H1 (cell line): ENCODE measurements around the gene ACKR2. TPM values are rescaled to one million over a fixed set of nuclear protein-coding genes. Genes with fewer than 3 reads are reported as not detected.
A peak's percentile ranks its signal among the peaks of the same experiment; 100 is the strongest.

Source experiments
- CTCF ChIA-PET: fragments of 300-600 bp; sonication (Branson Sonifier 250); formaldehyde crosslinking; loops from one replicate; lab custom pipeline; 2021; ENCODE audit not compliant: partially characterized antibody; lab: Charles Lee
- POLR2A ChIA-PET: fragments of 300-600 bp; sonication (Branson Sonifier 250); formaldehyde crosslinking; loops from one replicate; lab custom pipeline; 2021; ENCODE audit warnings: inconsistent platforms; ENCODE audit not compliant: partially characterized antibody; lab: Charles Lee
- DNase-seq, 2 experiments: peaks; one replicate each; pipeline versions ENCODE4 v3.0.0 to v3.0.0-alpha.2; 2010 to 2022; ENCODE audit warnings: low spot score in 2 of 2, low read depth in 1 of 2, mixed read lengths in 1 of 2
- FAIRE-seq: peaks from 2 replicates; lab custom pipeline; 2011; peaks lifted over from hg19 to GRCh38; lab: Jason Lieb, UNC
- H2AFZ ChIP-seq: 2 replicates; pipeline ENCODE4 v1.8.1; 2012; ENCODE audit warnings: low read length, inconsistent platforms
- H2AK5ac ChIP-seq: 2 replicates; pipeline ENCODE4 v1.6.1; 2013; ENCODE audit warnings: low read depth, low read length
- H2BK120ac ChIP-seq: replicated peaks from 2 replicates; pipeline ENCODE3; 2013; ENCODE audit warnings: low read depth, low read length, inconsistent platforms
- H2BK12ac ChIP-seq: 2 replicates; pipeline ENCODE4 v1.6.1; 2013; ENCODE audit warnings: low read depth, low read length
- H2BK15ac ChIP-seq: 2 replicates; pipeline ENCODE4 v1.6.1; 2013; ENCODE audit warnings: low read length
- H2BK20ac ChIP-seq: 2 replicates; pipeline ENCODE4 v1.6.1; 2013; ENCODE audit warnings: low read length
- H2BK5ac ChIP-seq: 2 replicates; pipeline ENCODE4 v1.6.1; 2013; ENCODE audit warnings: low read depth, low read length
- H3K14ac ChIP-seq: 2 replicates; pipeline ENCODE4 v1.6.1; 2013; ENCODE audit warnings: inconsistent platforms; ENCODE audit not compliant: insufficient read length
- H3K18ac ChIP-seq: 2 replicates; pipeline ENCODE4 v1.6.1; 2013; ENCODE audit warnings: low read length; ENCODE audit errors: extremely low read depth
- H3K23ac ChIP-seq: 2 replicates; pipeline ENCODE4 v1.6.1; 2013; ENCODE audit warnings: inconsistent platforms; ENCODE audit not compliant: insufficient read length
- H3K23me2 ChIP-seq: 2 replicates; pipeline ENCODE4 v1.6.1; 2013; ENCODE audit warnings: low read depth, low read length
- H3K27ac ChIP-seq: 2 replicates; pipeline ENCODE4 v1.6.1; 2011; ENCODE audit warnings: low read depth, low read length, inconsistent platforms
- H3K27me3 ChIP-seq, 4 experiments: replicated peaks in 1 of 4; 1 replicate in 1 of 4; 2 replicates in 3 of 4; pipeline versions ENCODE4 v1.6.1 to v1.8.1; 2011 to 2013; ENCODE audit warnings: low read length in 3 of 4, mild to moderate bottlenecking in 3 of 4, inconsistent platforms in 2 of 4, mixed read lengths in 2 of 4, moderate library complexity in 1 of 4; ENCODE audit not compliant: control insufficient read depth in 3 of 4, insufficient read depth in 3 of 4; ENCODE audit errors: extremely low read depth in 1 of 4
- H3K36me3 ChIP-seq, 4 experiments: 2 replicates each; pipeline versions ENCODE4 v1.6.1 to v1.8.1; 2011 to 2013; ENCODE audit warnings: mild to moderate bottlenecking in 4 of 4, low read length in 3 of 4, moderate library complexity in 2 of 4, control low read depth in 1 of 4, inconsistent platforms in 1 of 4; ENCODE audit not compliant: insufficient read depth in 4 of 4, control insufficient read depth in 2 of 4
- H3K4ac ChIP-seq: replicated peaks from 2 replicates; pipeline ENCODE3; 2013; ENCODE audit warnings: low read length, low read depth, mixed read lengths, inconsistent platforms; ENCODE audit not compliant: insufficient read length
- H3K4me1 ChIP-seq, 4 experiments: replicated peaks in 1 of 4; 1 replicate in 1 of 4; 2 replicates in 3 of 4; pipeline versions ENCODE4 v1.6.1 to v1.8.1; 2011 to 2013; ENCODE audit warnings: low read length in 3 of 4, inconsistent platforms in 2 of 4, mixed read lengths in 1 of 4; ENCODE audit not compliant: insufficient read depth in 4 of 4, control insufficient read depth in 3 of 4
- H3K4me2 ChIP-seq, 2 experiments: 2 replicates each; pipeline versions ENCODE4 v1.6.1 to v1.8.1; 2011 to 2013; ENCODE audit warnings: low read depth in 2 of 2, low read length in 2 of 2, control low read depth in 1 of 2, inconsistent platforms in 1 of 2, mild to moderate bottlenecking in 1 of 2; ENCODE audit not compliant: insufficient read depth in 1 of 2
- H3K4me3 ChIP-seq, 4 experiments: fragments of 200-600, 300-600 bp in 1 of 4; sonication (generic), shearing (Covaris generic), sonication (Bioruptor Twin) in 1 of 4; 2 replicates each; pipeline versions ENCODE4 v1.5.1 to v1.8.1; 2011 to 2016; ENCODE audit warnings: low read length in 4 of 4, low read depth in 3 of 4, control low read depth in 2 of 4, inconsistent platforms in 2 of 4, mild to moderate bottlenecking in 2 of 4, mixed read lengths in 1 of 4, moderate library complexity in 1 of 4; ENCODE audit not compliant: insufficient read depth in 2 of 4; ENCODE audit errors: extremely low read depth in 1 of 4
- H3K56ac ChIP-seq: replicated peaks from 2 replicates; pipeline ENCODE3; 2013; ENCODE audit warnings: low read depth, mild to moderate bottlenecking, mixed read lengths, low read length, inconsistent platforms; ENCODE audit not compliant: insufficient read length
- H3K79me1 ChIP-seq: 2 replicates; pipeline ENCODE4 v1.6.1; 2013; ENCODE audit warnings: low read depth, low read length, control low read depth
- H3K79me2 ChIP-seq, 2 experiments: 2 replicates each; pipeline versions ENCODE4 v1.6.1 to v1.8.1; 2012 to 2013; ENCODE audit warnings: low read length in 2 of 2, mild to moderate bottlenecking in 2 of 2, inconsistent platforms in 1 of 2; ENCODE audit not compliant: insufficient read depth in 2 of 2, control insufficient read depth in 1 of 2
- H3K9ac ChIP-seq, 4 experiments: replicated peaks in 1 of 4; 1 replicate in 1 of 4; 2 replicates in 3 of 4; pipeline versions ENCODE4 v1.6.1 to v1.8.1; 2011 to 2013; ENCODE audit warnings: low read depth in 3 of 4, low read length in 3 of 4, control low read depth in 2 of 4, mild to moderate bottlenecking in 2 of 4, moderate library complexity in 2 of 4, inconsistent platforms in 1 of 4; ENCODE audit errors: extremely low read depth in 1 of 4
- H3K9me3 ChIP-seq, 2 experiments: 2 replicates each; pipeline versions ENCODE4 v1.6.1 to v1.8.1; 2012 to 2013; ENCODE audit warnings: mild to moderate bottlenecking in 2 of 2, moderate library complexity in 2 of 2, control low read depth in 1 of 2, inconsistent platforms in 1 of 2, low read depth in 1 of 2, low read length in 1 of 2, mixed read lengths in 1 of 2; ENCODE audit not compliant: insufficient read depth in 2 of 2
- H4K20me1 ChIP-seq, 2 experiments: replicated peaks in 1 of 2; 2 replicates each; pipeline versions ENCODE3 to v1.8.1; 2011 to 2013; ENCODE audit warnings: inconsistent platforms in 2 of 2, low read length in 2 of 2, mild to moderate bottlenecking in 1 of 2; ENCODE audit not compliant: insufficient read depth in 2 of 2, control insufficient read depth in 1 of 2
- H4K5ac ChIP-seq: 2 replicates; pipeline ENCODE4 v1.6.1; 2013; ENCODE audit warnings: low read length, low read depth, mixed read lengths, inconsistent platforms; ENCODE audit not compliant: insufficient read length
- H4K8ac ChIP-seq: 2 replicates; pipeline ENCODE4 v1.8.0; 2013; ENCODE audit warnings: mild to moderate bottlenecking, moderate library complexity, low read length, inconsistent platforms; ENCODE audit not compliant: insufficient read depth; ENCODE audit errors: extremely low read depth
- H4K91ac ChIP-seq: replicated peaks from 2 replicates; pipeline ENCODE3; 2013; ENCODE audit warnings: low read length, mixed read lengths, inconsistent platforms; ENCODE audit not compliant: insufficient read length
- ATF2 ChIP-seq: IDR thresholded peaks from 2 replicates; pipeline ENCODE4 v1.6.1; 2012; ENCODE audit warnings: low read length, inconsistent platforms
- BRCA1 ChIP-seq: IDR thresholded peaks from 2 replicates; pipeline ENCODE4 v1.6.1; 2012; ENCODE audit warnings: low read depth, low read length, improper control_type of control experiment
- CHD1 ChIP-seq: IDR thresholded peaks from 2 replicates; pipeline ENCODE4 v1.6.1; 2012; ENCODE audit warnings: low read depth, low read length, improper control_type of control experiment
- GTF2F1 ChIP-seq: IDR thresholded peaks from 2 replicates; pipeline ENCODE4 v1.6.1; 2012; ENCODE audit warnings: low read depth, low read length, improper control_type of control experiment, borderline replicate concordance
- JUND ChIP-seq: IDR thresholded peaks from 2 replicates; pipeline ENCODE4 v1.6.1; 2011; ENCODE audit warnings: mild to moderate bottlenecking, improper control_type of control experiment, low read length
- MAX ChIP-seq: IDR thresholded peaks from 2 replicates; pipeline ENCODE4 v1.6.1; 2012; ENCODE audit warnings: inconsistent platforms
- TBP ChIP-seq: IDR thresholded peaks from 2 replicates; pipeline ENCODE4 v1.6.1; 2011; ENCODE audit warnings: low read depth, low read length, improper control_type of control experiment
- TCF12 ChIP-seq: IDR thresholded peaks from 2 replicates; pipeline ENCODE4 v1.6.1; 2011; ENCODE audit warnings: low read depth, mild to moderate bottlenecking, low read length
- WGBS, 2 experiments: shearing (Covaris generic) in 1 of 2; methylation state at CpG; one replicate each; pipeline versions ENCODE4 v1.1.6 to v1.1.7; 2013 to 2015; ENCODE audit warnings: low lambda C conversion rate in 2 of 2, mixed read lengths in 2 of 2, inconsistent platforms in 1 of 2, low coverage in 1 of 2, missing lambda C conversion rate in 1 of 2; ENCODE audit not compliant: insufficient replicate concordance in 2 of 2, insufficient coverage in 1 of 2, insufficient read length in 1 of 2; ENCODE audit errors: extremely low coverage in 1 of 2, missing lambda C conversion rate in 1 of 2; 5-methylcytosine and 5-hydroxymethylcytosine counted together
- polyA plus RNA-seq, 7 experiments: library from polyadenylated mRNA; depleted of rRNA in 3 of 7; stranded (reverse) in 5 of 7; unstranded in 2 of 7; fragments of >200 nt in 5 of 7; fragments of 200-250 nt in 2 of 7; gene quantifications; 1 replicate in 5 of 7; 2 replicates in 1 of 7; 4 replicates in 1 of 7; pipeline versions ENCODE4 v1.2.1 to v1.2.3, GENCODE V29; 2011 to 2013; ENCODE audit warnings: missing spikeins in 2 of 7, mixed read lengths in 2 of 7
- total RNA-seq: library from RNA; stranded (reverse); fragmentation: NEBNext Ultra II Directional; extraction: Animal tissue kit (Norgen Biotek cat#: 25700); gene quantifications from 2 replicates; pipeline ENCODE4 v1.2.1, GENCODE V29; 2021
- TF ChIP-seq, protein P1 (sequence below): IDR thresholded peaks from 2 replicates; pipeline ENCODE4 v1.6.1; 2012; ENCODE audit warnings: inconsistent platforms

The ACKR2 gene
- total and polyA plus RNA-seq, 2 of the 8 experiments (the other 6 are each of a cell fraction or from before 2014, with no cell fraction given): 0.09 to 0.12 TPM

- ChIA-PET POLR2A (no interaction called here), CTCF (interaction anchor here (0.6 to 1.1 kb wide), 2 partner anchors 12 to 39 kb away, joined by 3 read pairs; no protein-coding TSS in a partner anchor)
- Histone ChIP-seq H3K79me2 (no peaks in the 10 kb centered on the region), H3K4me2 (no peak overlapping the region), H3K4ac (no peak overlapping the region), H3K4me1 (no peaks in the 10 kb centered on the region; a peak in 1 of 7 replicates), H2BK20ac (no peak overlapping the region), H4K5ac (no peak overlapping the region), H3K9ac (no peak overlapping the region), H4K20me1 (no peaks in the 10 kb centered on the region), H3K18ac (no peak overlapping the region), H4K91ac (no peak overlapping the region), H4K8ac (no peak overlapping the region), H2AK5ac (no peak overlapping the region), H3K14ac (no peak overlapping the region), H2BK12ac (no peak overlapping the region), H3K79me1 (no peaks in the 10 kb centered on the region), H2BK120ac (no peak overlapping the region), H3K27ac (no peak overlapping the region), H2BK5ac (no peak overlapping the region), H3K27me3 (no peaks in the 10 kb centered on the region), H3K23ac (no peak overlapping the region), H2AFZ (no peak overlapping the region), H3K36me3 (no peaks in the 10 kb centered on the region), H2BK15ac (peak overlapping the region; percentile 53; the same call in 1 of the 2 replicates), H3K4me3 (no peak overlapping the region), H3K23me2 (no peaks in the 10 kb centered on the region), H3K9me3 (no peaks in the 10 kb centered on the region), H3K56ac (no peak overlapping the region)
- FAIRE-seq (no peak), DNase-seq (no peak)
- WGBS, 2 experiments: 91% methylated on average over 8 of the region's 8 CpGs; no CpG with 5 or more reads in 1 of the 2 experiments
- TF ChIP-seq MAX: no peak
- TF ChIP-seq GTF2F1: no peak
- TF ChIP-seq TCF12: no peak
- TF ChIP-seq ATF2: no peak
- no peak for TF ChIP-seq BRCA1
- TF ChIP-seq CHD1: no peak
- TF ChIP-seq JUND: no peak
- TF ChIP-seq TBP: no peak
- TF ChIP-seq, protein P1, sequence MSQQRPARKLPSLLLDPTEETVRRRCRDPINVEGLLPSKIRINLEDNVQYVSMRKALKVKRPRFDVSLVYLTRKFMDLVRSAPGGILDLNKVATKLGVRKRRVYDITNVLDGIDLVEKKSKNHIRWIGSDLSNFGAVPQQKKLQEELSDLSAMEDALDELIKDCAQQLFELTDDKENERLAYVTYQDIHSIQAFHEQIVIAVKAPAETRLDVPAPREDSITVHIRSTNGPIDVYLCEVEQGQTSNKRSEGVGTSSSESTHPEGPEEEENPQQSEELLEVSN: no peak
Measured at GRCh38 chr3:42900226-42901072, 91.2 kb downstream of the ACKR2 start.
